ENCODE data around the gene OR10G7.

- TF ChIP-seq EZH2 (IDR thresholded peaks at IDR 0.05; ENCODE audit: low read depth) = no peak
- no peak for TF ChIP-seq CTCF (conservative IDR thresholded peaks at IDR 0.05)
Measured at GRCh38 chr11:124075492-124075840, 34.3 kb upstream of the OR10G7 start.

Measured in PC-9 (cell line).